ENCODE results near the gene DEFB121.

DNA sequence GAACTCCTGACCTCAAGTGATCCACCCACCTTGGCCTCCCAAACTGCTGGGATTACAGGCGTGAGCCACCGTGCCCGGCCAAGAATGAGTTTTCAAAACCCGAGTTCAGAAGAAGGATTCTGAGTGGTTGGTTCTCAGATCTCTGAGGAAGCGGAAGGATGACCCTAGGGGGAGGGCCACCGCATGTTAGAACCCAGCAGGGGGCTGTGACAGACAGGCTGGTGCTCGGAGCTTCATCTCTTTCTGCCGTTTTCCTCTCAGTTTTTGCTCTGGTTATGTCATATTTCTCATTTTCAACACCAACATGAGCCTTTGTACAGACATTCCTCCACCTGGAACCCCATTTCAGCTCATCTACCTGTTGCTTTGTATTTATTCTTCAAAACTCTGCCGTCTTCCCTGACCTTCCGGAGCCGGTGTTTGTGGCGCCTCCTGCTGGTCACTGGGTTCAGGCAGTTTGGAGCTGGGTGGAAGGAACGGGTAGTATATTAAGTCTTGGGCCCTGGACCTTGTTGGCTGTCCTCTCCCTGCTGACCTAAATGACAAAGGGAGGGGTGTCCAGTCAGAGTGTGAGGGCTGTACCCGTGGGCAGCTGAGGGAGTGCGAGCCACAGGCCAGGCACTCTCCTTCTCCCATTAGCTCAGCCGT, 34.1 kb upstream of the DEFB121 start, which contains the start of gene DEFB123:
- TF ChIP-seq POLR2A (IDR thresholded peaks at IDR 0.05; ENCODE audit: low read depth, low read length) (no peak), POLR2AphosphoS5 (IDR thresholded peaks at IDR 0.05; ENCODE audit: low read depth, low read length) (no peak), TAF1 (IDR thresholded peaks at IDR 0.05; ENCODE audit: low read depth, low read length) (no peak)

Measured in GM12891 (cell line).